ENCODE data around the gene SCFD2.

GRCh38 chr4:52957835-52958631, 407.8 kb downstream of the SCFD2 start:
- TF ChIP-seq YY1 (IDR thresholded peaks at IDR 0.05; ENCODE audit: low read depth, low read length): no peak
- TF ChIP-seq CREB1 (IDR thresholded peaks at IDR 0.05): no peak
- TF ChIP-seq RFX5 (IDR thresholded peaks at IDR 0.05; ENCODE audit: borderline replicate concordance, low read depth, low read length): no peak
- no peak for TF ChIP-seq GABPA (IDR thresholded peaks at IDR 0.05; ENCODE audit: borderline replicate concordance, insufficient read depth, low read length)
- no peak for TF ChIP-seq CTCF (IDR thresholded peaks at IDR 0.05; ENCODE audit: control extremely low read depth in 1 of 3, insufficient read depth in 1 of 3, low read depth in 1 of 3, low read length in 3 of 3)
- TF ChIP-seq POLR2A (IDR thresholded peaks at IDR 0.05; ENCODE audit: control extremely low read depth in 1 of 2, low read depth in 2 of 2, low read length in 2 of 2): no peak
- TF ChIP-seq EZH2 (IDR thresholded peaks at IDR 0.05; ENCODE audit: low read depth, low read length, severe bottlenecking): no peak

Measured in H1 (cell line).